Glutamatergic neuron (in vitro differentiated cells): ENCODE measurements around the gene UPF3A. TPM values are rescaled to one million over a fixed set of nuclear protein-coding genes. Genes with fewer than 3 reads are reported as not detected.

Experiments
- DNase-seq: peaks from one replicate; pipeline ENCODE4 v3.0.0; 2022
- H3K27ac Mint-ChIP-seq: one replicate; pipeline ENCODE4 v1.8.0; 2020; ENCODE audit warnings: mild to moderate bottlenecking, mixed read lengths, inconsistent platforms; ENCODE audit not compliant: unreplicated experiment
- H3K27me3 Mint-ChIP-seq: one replicate; pipeline ENCODE4 v1.8.0; 2020; ENCODE audit warnings: mild to moderate bottlenecking, moderate library complexity, mixed read lengths, inconsistent platforms; ENCODE audit not compliant: unreplicated experiment
- H3K36me3 Mint-ChIP-seq: one replicate; pipeline ENCODE4 v1.8.0; 2020; ENCODE audit warnings: mild to moderate bottlenecking, mixed read lengths, inconsistent platforms; ENCODE audit not compliant: unreplicated experiment
- H3K4me1 Mint-ChIP-seq: one replicate; pipeline ENCODE4 v1.8.0; 2020; ENCODE audit warnings: mild to moderate bottlenecking, low read depth, mixed read lengths, inconsistent platforms; ENCODE audit not compliant: unreplicated experiment
- H3K4me3 Mint-ChIP-seq: one replicate; pipeline ENCODE4 v1.8.0; 2020; ENCODE audit warnings: mild to moderate bottlenecking, mixed read lengths, inconsistent platforms; ENCODE audit not compliant: unreplicated experiment
- H3K9me3 Mint-ChIP-seq: one replicate; pipeline ENCODE4 v1.8.0; 2020; ENCODE audit warnings: mild to moderate bottlenecking, moderate library complexity, mixed read lengths, inconsistent platforms; ENCODE audit not compliant: unreplicated experiment
- total RNA-seq: library from RNA; stranded (reverse); fragmentation: NEBNext Ultra II Directional; extraction: Animal tissue kit (Norgen Biotek cat#: 25700); gene quantifications from one replicate; pipeline ENCODE4 v1.2.1, GENCODE V29; 2021; ENCODE audit not compliant: unreplicated experiment
- TF ChIP-seq, protein P1 (sequence below): fragments of 200-600 bp; sonication (generic); IDR thresholded peaks from one replicate; pipeline ENCODE4 v1.5.0; 2021; ENCODE audit not compliant: partially characterized antibody, unreplicated experiment

The UPF3A gene
- total RNA-seq, 1 donor from 2014 or later, result 108 TPM

GRCh38 chr13:114323349-114323748 lies 41.9 kb downstream of the UPF3A start:
- Mint-ChIP-seq H3K4me1 (peaks cover 12% of the 10 kb centered on the region), H3K9me3 (no peaks in the 10 kb centered on the region), H3K36me3 (peaks cover 10% of the 10 kb centered on the region), H3K4me3 (no peak overlapping the region), H3K27ac (no peak overlapping the region), H3K27me3 (no peaks in the 10 kb centered on the region)
- no peak for DNase-seq
- TF ChIP-seq, protein P1, sequence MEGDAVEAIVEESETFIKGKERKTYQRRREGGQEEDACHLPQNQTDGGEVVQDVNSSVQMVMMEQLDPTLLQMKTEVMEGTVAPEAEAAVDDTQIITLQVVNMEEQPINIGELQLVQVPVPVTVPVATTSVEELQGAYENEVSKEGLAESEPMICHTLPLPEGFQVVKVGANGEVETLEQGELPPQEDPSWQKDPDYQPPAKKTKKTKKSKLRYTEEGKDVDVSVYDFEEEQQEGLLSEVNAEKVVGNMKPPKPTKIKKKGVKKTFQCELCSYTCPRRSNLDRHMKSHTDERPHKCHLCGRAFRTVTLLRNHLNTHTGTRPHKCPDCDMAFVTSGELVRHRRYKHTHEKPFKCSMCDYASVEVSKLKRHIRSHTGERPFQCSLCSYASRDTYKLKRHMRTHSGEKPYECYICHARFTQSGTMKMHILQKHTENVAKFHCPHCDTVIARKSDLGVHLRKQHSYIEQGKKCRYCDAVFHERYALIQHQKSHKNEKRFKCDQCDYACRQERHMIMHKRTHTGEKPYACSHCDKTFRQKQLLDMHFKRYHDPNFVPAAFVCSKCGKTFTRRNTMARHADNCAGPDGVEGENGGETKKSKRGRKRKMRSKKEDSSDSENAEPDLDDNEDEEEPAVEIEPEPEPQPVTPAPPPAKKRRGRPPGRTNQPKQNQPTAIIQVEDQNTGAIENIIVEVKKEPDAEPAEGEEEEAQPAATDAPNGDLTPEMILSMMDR, result no peak

DNA sequence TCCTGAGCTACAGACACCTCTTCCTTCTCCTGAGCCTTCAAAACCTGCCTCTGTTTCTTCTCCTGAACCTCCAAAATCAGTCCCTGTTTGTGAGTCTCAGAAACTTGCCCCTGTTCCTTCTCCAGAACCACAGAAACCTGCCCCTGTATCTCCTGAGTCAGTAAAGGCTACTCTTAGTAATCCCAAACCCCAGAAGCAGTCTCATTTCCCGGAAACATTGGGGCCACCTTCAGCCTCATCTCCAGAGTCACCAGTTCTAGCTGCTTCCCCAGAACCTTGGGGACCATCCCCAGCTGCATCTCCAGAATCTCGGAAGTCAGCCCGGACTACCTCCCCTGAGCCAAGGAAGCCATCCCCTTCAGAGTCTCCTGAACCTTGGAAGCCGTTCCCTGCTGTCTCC lies 42.9 kb downstream of the UPF3A start:
- Mint-ChIP-seq H3K4me3 (peak overlapping the region; percentile 32), H3K27me3 (no peaks in the 10 kb centered on the region), H3K9me3 (no peaks in the 10 kb centered on the region), H3K27ac (no peak overlapping the region), H3K4me1 (peaks cover 6% of the 10 kb centered on the region), H3K36me3 (peaks cover 10% of the 10 kb centered on the region)
- DNase-seq, result no peak
- TF ChIP-seq, protein P1, result no peak

- no peaks in the 10 kb centered on the region for H3K27me3 Mint-ChIP-seq
- no peak for DNase-seq
- TF ChIP-seq, protein P1, result no peak
- no peak overlapping the region for H3K27ac Mint-ChIP-seq
- peaks cover 10% of the 10 kb centered on the region for H3K36me3 Mint-ChIP-seq
- H3K4me3 Mint-ChIP-seq, result no peak overlapping the region
- no peaks in the 10 kb centered on the region for H3K9me3 Mint-ChIP-seq
- H3K4me1 Mint-ChIP-seq, result peaks cover 3% of the 10 kb centered on the region
Observed at GRCh38 chr13:114325729-114326128, 44.3 kb downstream of the UPF3A start.

- TF ChIP-seq, protein P1, result no peak
- no peak overlapping the region for H3K27ac Mint-ChIP-seq
- H3K4me1 Mint-ChIP-seq, result peaks cover 3% of the 10 kb centered on the region
- H3K27me3 Mint-ChIP-seq, result no peaks in the 10 kb centered on the region
- peaks cover 10% of the 10 kb centered on the region for H3K36me3 Mint-ChIP-seq
- no peaks in the 10 kb centered on the region for H3K9me3 Mint-ChIP-seq
- H3K4me3 Mint-ChIP-seq, result no peak overlapping the region
- DNase-seq, result no peak
Observed at GRCh38 chr13:114328034-114328433, 46.6 kb downstream of the UPF3A start.

DNA sequence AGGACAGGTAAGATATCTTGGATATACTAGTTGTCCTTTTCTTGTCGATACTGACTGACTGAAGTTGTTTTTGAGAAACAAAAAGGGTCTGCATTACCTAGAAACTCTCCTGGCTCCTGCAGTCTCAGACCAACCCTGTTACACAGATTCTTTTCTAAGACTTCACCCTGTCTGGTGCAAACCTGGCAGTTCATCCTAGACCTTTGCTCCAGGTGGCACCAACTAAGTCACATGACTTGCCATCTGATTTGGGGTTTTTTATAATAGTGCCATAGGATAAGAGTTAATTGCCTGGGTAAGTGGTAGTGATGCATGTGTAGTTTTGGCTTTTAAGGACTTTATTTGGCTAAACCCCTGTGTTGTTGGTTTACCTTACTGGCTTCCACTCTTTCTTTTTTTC lies 47.2 kb downstream of the UPF3A start:
- Mint-ChIP-seq H3K27me3 (no peaks in the 10 kb centered on the region), H3K4me3 (no peak overlapping the region), H3K9me3 (no peaks in the 10 kb centered on the region), H3K4me1 (peaks cover 3% of the 10 kb centered on the region), H3K27ac (no peak overlapping the region), H3K36me3 (peaks cover 8% of the 10 kb centered on the region)
- DNase-seq, result no peak
- TF ChIP-seq, protein P1, result no peak
